Subcutaneous abdominal adipose tissue (tissue), 5 donors: ENCODE measurements around the gene MICB.
"Not testable (repeated sequence)": the region's sequence is repeated elsewhere in the genome, so short reads cannot be mapped to it uniquely, and the experiment has no call there.

ENCODE experiments used
- H3K27ac ChIP-seq: one replicate; pipeline ENCODE4 v1.7.0; 2013; ENCODE audit warnings: low read depth, mild to moderate bottlenecking, inconsistent platforms, low read length, moderate library complexity
- H3K27me3 ChIP-seq, 5 donors: one replicate each; pipeline ENCODE4 v1.7.0; 2013; ENCODE audit warnings: low read length in 5 of 5, inconsistent platforms in 1 of 5; ENCODE audit not compliant: control insufficient read depth in 5 of 5, insufficient read depth in 4 of 5
- H3K36me3 ChIP-seq, 5 donors: one replicate each; pipeline ENCODE4 v1.7.0; 2013; ENCODE audit warnings: low read length in 5 of 5; ENCODE audit not compliant: control insufficient read depth in 5 of 5, insufficient read depth in 5 of 5
- H3K4me1 ChIP-seq, 5 donors: one replicate each; pipeline ENCODE4 v1.7.0; 2013; ENCODE audit warnings: low read length in 5 of 5, mild to moderate bottlenecking in 3 of 5, moderate library complexity in 1 of 5; ENCODE audit not compliant: control insufficient read depth in 5 of 5, insufficient read depth in 5 of 5
- H3K4me3 ChIP-seq, 5 donors: one replicate each; pipeline ENCODE4 v1.7.0; 2013; ENCODE audit warnings: low read length in 5 of 5, low read depth in 1 of 5
- H3K9ac ChIP-seq, 5 donors: one replicate each; pipeline ENCODE4 v1.7.0; 2013; ENCODE audit warnings: low read length in 5 of 5, mild to moderate bottlenecking in 4 of 5, moderate library complexity in 3 of 5
- H3K9me3 ChIP-seq, 5 donors: one replicate each; pipeline ENCODE4 v1.7.0; 2013; ENCODE audit warnings: low read length in 5 of 5; ENCODE audit not compliant: control insufficient read depth in 5 of 5
- donor health status: healthy.
- donor health status: healthy.
- donor health status: healthy.
- donor health status: healthy.
- donor health status: healthy.

MICB gene

GRCh38 chr6:31497531-31498476, at the start of gene MICB:
Gene MICB, plus strand, starts transcription at chr6:31498145. Its CDS starts 49 bp downstream, at chr6:31498194.
- Histone ChIP-seq H3K27me3 (peaks cover 0 to 8% (median 3%) of the 10 kb centered on the region in 5 donors), H3K4me3 (peak within 1 kb of the TSS; percentile 66 to 74 (median 71)), H3K27ac (no peak within 1 kb of the TSS), H3K9ac (peak within 1 kb of the TSS in 3 of 5 donors; percentile 42 to 76 (median 58)), H3K36me3 (no peaks in the 10 kb centered on the region), H3K9me3 (no peaks in the 10 kb centered on the region), H3K4me1 (peaks cover 0 to 47% (median 30%) of the 10 kb centered on the region in 5 donors)

DNA sequence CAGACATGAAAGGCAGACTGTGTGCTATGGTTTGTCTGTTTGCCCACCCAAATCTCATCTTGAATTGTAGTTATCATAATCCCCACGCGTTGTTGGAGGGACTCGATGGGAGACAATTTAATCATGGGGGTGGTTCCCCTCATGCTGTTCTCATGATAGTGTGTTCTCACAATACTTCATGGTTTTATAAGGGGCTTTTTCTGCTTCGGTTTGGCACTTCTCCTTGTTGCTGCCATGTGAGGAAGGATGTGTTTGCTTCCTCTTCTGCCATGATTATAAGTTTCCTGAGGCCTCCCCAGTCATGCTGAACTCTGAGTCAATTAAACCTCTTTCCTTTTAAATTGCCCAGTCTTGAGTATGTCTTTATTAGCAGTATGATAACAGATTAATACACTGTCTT, 47.2 kb upstream of the MICB start:
- peaks cover 0 to 4% (median 0%) of the 10 kb centered on the region in 5 donors for H3K9me3 ChIP-seq
- no peaks in the 10 kb centered on the region for H3K36me3 ChIP-seq
- no peaks in the 10 kb centered on the region for H3K4me1 ChIP-seq
- H3K4me3 ChIP-seq: no peak overlapping the region
- H3K27me3 ChIP-seq: peaks cover 0 to 4% (median 0%) of the 10 kb centered on the region in 5 donors
- no peak overlapping the region for H3K27ac ChIP-seq
- H3K9ac ChIP-seq: no peak overlapping the region

- Histone ChIP-seq H3K9ac (no peak overlapping the region), H3K36me3 (no peaks in the 10 kb centered on the region), H3K4me1 (no peaks in the 10 kb centered on the region), H3K9me3 (peaks cover 0 to 4% (median 0%) of the 10 kb centered on the region in 5 donors), H3K27ac (no peak overlapping the region), H3K4me3 (no peak overlapping the region), H3K27me3 (peaks cover 0 to 4% (median 0%) of the 10 kb centered on the region in 5 donors)
Measured at GRCh38 chr6:31452859-31453258, 45.1 kb upstream of the MICB start.

DNA sequence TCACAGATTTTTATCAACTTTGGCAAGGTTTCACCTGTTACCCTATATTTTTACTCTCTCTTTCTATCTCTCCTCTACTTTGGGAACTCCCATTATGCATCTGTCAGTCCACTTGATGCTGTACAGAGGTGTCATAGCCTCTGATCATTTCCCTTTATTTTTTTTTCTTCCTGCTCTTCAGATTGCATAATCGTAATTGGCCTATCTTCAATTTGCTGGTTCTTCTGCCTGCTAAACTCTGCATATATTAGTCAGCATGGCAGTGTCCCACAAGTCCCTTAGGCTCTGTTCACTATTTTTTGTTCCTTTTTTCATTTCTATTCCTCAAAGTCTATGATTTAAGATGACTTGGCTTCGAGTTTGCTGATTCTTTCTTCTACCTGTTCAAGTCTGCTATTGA, 44.7 kb upstream of the MICB start:
- peaks cover 0 to 4% (median 0%) of the 10 kb centered on the region in 5 donors for H3K27me3 ChIP-seq
- no peak overlapping the region for H3K27ac ChIP-seq
- no peaks in the 10 kb centered on the region for H3K36me3 ChIP-seq
- no peak overlapping the region for H3K9ac ChIP-seq
- no peak overlapping the region for H3K4me3 ChIP-seq
- H3K4me1 ChIP-seq: no peaks in the 10 kb centered on the region
- H3K9me3 ChIP-seq: peaks cover 0 to 4% (median 0%) of the 10 kb centered on the region in 5 donors

DNA sequence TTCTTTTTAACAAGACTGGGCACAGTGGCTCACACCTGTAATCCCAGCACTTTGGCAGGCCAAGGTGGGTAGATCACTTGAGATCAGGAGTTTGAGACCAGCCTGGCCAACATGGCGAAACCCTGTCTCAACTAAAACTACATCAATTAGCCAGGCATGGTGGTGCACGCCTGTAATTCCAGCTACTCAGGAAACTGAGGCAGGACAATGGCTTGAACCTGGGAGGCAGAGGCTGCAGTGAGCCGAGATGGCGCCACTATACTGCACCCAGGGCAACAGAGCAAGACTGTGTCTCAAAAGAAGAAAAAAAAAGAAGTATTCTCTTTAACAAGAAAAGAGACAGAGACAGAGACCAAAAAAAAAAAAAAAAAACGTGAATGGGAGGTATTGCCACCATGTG, 38.1 kb upstream of the MICB start:
- H3K27ac ChIP-seq, H3K36me3 ChIP-seq, H3K27me3 ChIP-seq, H3K9ac ChIP-seq, H3K4me3 ChIP-seq, H3K9me3 ChIP-seq: not testable (repeated sequence)
- H3K4me1 ChIP-seq: peaks cover 0 to 27% (median 13%) of the 10 kb centered on the region in 5 donors

DNA sequence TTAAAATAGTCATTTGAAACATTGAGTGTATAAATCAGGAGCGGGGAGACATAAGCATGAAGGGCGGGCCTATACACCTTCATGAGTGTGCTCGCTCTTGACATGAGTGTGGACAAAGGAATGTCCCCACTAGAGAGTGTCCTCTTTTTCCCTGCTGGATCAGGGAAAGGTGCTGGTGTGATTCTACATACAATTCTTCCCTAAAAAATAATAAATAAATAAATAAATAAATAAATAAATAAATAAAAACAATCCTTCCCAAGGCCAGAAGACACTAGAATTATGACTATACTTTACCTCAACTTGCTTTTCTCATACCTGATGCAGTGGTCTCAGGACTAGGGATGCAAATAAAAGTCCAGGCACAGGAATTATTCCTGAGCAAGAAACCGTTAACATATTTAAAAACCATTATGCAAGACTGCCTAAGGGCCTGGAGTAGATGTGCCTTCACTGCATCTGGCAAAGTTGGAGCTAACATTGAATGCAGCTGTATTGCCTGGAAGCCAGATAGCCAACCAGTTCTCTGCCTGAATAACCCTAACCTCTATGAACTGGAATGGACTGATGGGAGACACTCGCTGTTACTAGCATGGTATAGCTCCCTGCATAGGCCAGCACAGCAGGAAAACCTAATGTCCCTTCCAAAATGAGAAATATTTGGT, 37.5 kb upstream of the MICB start:
- H3K9ac ChIP-seq: no peak overlapping the region
- no peaks in the 10 kb centered on the region for H3K9me3 ChIP-seq
- H3K36me3 ChIP-seq: no peaks in the 10 kb centered on the region

DNA sequence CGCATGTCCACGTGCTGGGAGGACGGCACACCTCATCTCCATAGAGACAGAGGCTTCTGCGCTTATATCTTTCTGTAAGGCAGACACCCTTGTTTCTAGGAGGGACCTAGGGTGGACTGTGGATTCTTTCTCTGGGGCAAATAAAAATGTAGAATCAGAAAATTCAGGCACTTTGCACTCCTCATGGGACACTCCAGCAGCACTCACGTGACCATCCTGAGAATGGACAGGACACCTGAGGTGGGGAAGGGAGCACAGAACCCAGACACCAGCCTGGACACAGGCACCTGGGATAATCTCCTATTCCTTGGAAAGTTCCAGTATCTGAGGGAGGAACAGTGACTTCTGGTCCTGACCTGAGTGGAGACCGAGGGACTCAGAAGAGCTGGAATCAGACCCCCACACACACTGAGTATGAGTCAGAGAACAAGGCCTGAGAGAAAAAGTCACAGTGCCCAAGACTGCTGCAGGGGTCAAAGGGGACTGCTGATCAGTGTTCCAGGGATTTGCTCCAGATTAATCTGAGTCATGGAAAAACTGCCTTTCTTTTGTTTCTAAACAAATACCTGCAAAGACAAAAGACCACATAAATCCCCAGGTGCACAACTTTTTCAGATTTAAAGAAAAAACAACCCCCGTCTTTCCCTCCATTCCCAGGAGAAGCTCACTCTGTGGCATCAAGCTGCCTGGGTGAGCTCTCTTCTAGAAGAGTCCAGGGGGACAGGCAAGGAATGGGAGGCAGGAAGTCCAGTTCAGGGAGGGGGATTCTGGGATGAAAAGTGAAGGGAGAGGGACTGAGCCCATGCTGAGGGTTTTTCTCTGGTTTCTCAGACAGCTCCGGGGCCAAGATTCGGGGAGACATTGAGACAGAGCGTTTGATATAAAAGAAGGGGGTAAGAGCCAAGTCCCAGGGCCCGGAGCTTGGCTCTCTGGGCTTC, 35.6 kb upstream of the MICB start:
- peaks cover 0 to 3% (median 0%) of the 10 kb centered on the region in 5 donors for H3K36me3 ChIP-seq
- peak overlapping the region; percentile 50 to 93 (median 70) for H3K4me3 ChIP-seq
- H3K9me3 ChIP-seq: no peaks in the 10 kb centered on the region
- H3K27ac ChIP-seq: peak overlapping the region; percentile 86
- H3K4me1 ChIP-seq: peaks cover 0 to 46% (median 13%) of the 10 kb centered on the region in 5 donors
- peak overlapping the region in 4 of 5 donors; percentile 43 to 87 (median 72) for H3K9ac ChIP-seq
- H3K27me3 ChIP-seq: peaks cover 0 to 3% (median 0%) of the 10 kb centered on the region in 5 donors

More for the DNA sequence above, 37.5 kb upstream of the MICB start:
- Histone ChIP-seq H3K4me3 (no peak overlapping the region), H3K27ac (no peak overlapping the region), H3K27me3 (peaks cover 0 to 3% (median 0%) of the 10 kb centered on the region in 5 donors), H3K4me1 (peaks cover 0 to 33% (median 13%) of the 10 kb centered on the region in 5 donors)

DNA sequence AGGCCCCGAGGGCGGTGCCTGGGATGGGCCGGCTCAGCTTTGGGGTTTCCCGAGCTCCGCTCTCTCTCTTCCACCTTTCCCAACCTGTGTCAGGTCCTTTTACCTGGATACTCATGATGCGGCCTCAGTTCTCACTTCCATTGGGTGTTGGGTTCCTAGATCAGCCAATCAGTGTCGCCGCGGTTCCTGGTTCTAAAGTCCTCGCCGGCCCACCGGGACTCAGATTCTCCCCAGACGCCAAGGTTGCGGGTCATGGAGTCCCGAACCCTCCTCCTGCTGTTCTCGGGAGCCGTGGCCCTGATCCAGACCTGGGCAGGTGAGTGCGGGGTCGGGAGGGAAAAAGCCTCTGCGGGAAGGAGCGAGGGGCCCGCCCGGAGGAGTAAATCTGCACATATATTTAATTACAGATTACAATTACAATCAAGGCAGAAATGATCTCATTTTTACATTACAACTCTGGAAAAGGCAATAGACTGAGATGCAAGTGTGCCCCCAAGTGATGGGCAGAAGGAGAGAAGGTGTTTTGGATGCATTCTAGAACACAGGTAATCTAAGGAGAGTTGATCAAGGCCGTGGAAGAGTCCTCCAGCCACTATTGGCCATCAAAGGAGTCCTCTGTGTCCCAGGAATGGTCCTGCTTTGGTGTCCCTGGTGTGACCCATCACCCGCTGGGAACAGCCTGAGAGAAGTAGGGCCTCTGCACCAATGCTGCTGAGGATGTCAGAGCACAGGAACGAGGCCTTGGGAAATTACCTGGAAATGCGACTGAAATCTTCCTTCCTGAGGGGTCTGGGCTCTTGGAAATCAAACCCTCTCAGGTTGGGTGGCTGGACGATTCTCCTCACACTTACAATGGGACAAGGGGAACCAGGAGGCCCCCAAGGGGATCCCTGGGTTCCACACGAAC, 34.7 kb upstream of the MICB start:
- Histone ChIP-seq H3K9me3 (no peaks in the 10 kb centered on the region), H3K9ac (peak overlapping the region; percentile 43 to 97 (median 73)), H3K4me3 (peak overlapping the region; percentile 50 to 93 (median 70)), H3K36me3 (peaks cover 0 to 3% (median 0%) of the 10 kb centered on the region in 5 donors), H3K27ac (peak overlapping the region; percentile 86), H3K27me3 (peaks cover 0 to 3% (median 0%) of the 10 kb centered on the region in 5 donors), H3K4me1 (peaks cover 0 to 46% (median 13%) of the 10 kb centered on the region in 5 donors)
